Measurements from ENCODE around the gene CLK3. TPM values are rescaled to one million over a fixed set of nuclear protein-coding genes. Genes with fewer than 3 reads are reported as not detected.

CLK3 gene
- total RNA-seq, 1 donor from 2014 or later, result 53.2 TPM

GRCh38 chr15:74664028-74664616 is 48.5 kb downstream of the CLK3 start:
- Mint-ChIP-seq H3K27me3 (ENCODE audit: unreplicated experiment) (no peaks in the 10 kb centered on the region), H3K4me3 (ENCODE audit: unreplicated experiment) (no peak overlapping the region), H3K4me1 (ENCODE audit: unreplicated experiment) (peaks cover 5% of the 10 kb centered on the region), H3K27ac (ENCODE audit: unreplicated experiment) (peak overlapping the region; percentile 47), H3K36me3 (ENCODE audit: unreplicated experiment) (peaks cover 6% of the 10 kb centered on the region), H3K9me3 (ENCODE audit: unreplicated experiment) (no peaks in the 10 kb centered on the region)
- TF ChIP-seq CTCF (IDR thresholded peaks at IDR 0.05), result no peak
- DNase-seq (ENCODE audit: extremely low spot score, unreplicated experiment), result no peak

- H3K9me3 Mint-ChIP-seq (ENCODE audit: unreplicated experiment), result no peaks in the 10 kb centered on the region
- no peak for TF ChIP-seq CTCF (IDR thresholded peaks at IDR 0.05)
- no peaks in the 10 kb centered on the region for H3K27me3 Mint-ChIP-seq (ENCODE audit: unreplicated experiment)
- H3K4me3 Mint-ChIP-seq (ENCODE audit: unreplicated experiment), result no peak overlapping the region
- H3K4me1 Mint-ChIP-seq (ENCODE audit: unreplicated experiment), result peaks cover 5% of the 10 kb centered on the region
- H3K36me3 Mint-ChIP-seq (ENCODE audit: unreplicated experiment), result peaks cover 6% of the 10 kb centered on the region
- no peak overlapping the region for H3K27ac Mint-ChIP-seq (ENCODE audit: unreplicated experiment)
- DNase-seq (ENCODE audit: extremely low spot score, unreplicated experiment), result no peak
Measured at GRCh38 chr15:74664670-74665069, 49.0 kb downstream of the CLK3 start.

GRCh38 chr15:74667975-74668374 is 52.3 kb downstream of the CLK3 start:
- no peak overlapping the region for H3K27ac Mint-ChIP-seq (ENCODE audit: unreplicated experiment)
- H3K4me3 Mint-ChIP-seq (ENCODE audit: unreplicated experiment), result no peak overlapping the region
- H3K4me1 Mint-ChIP-seq (ENCODE audit: unreplicated experiment), result peaks cover 5% of the 10 kb centered on the region
- DNase-seq (ENCODE audit: extremely low spot score, unreplicated experiment), result no peak
- no peaks in the 10 kb centered on the region for H3K9me3 Mint-ChIP-seq (ENCODE audit: unreplicated experiment)
- no peaks in the 10 kb centered on the region for H3K27me3 Mint-ChIP-seq (ENCODE audit: unreplicated experiment)
- TF ChIP-seq CTCF (IDR thresholded peaks at IDR 0.05), result no peak
- peaks cover 18% of the 10 kb centered on the region for H3K36me3 Mint-ChIP-seq (ENCODE audit: unreplicated experiment)

GRCh38 chr15:74669627-74670026 is 54.0 kb downstream of the CLK3 start:
- no peaks in the 10 kb centered on the region for H3K27me3 Mint-ChIP-seq (ENCODE audit: unreplicated experiment)
- H3K36me3 Mint-ChIP-seq (ENCODE audit: unreplicated experiment), result peaks cover 29% of the 10 kb centered on the region
- no peak for DNase-seq (ENCODE audit: extremely low spot score, unreplicated experiment)
- no peak for TF ChIP-seq CTCF (IDR thresholded peaks at IDR 0.05)
- H3K27ac Mint-ChIP-seq (ENCODE audit: unreplicated experiment), result no peak overlapping the region
- H3K9me3 Mint-ChIP-seq (ENCODE audit: unreplicated experiment), result no peaks in the 10 kb centered on the region
- H3K4me1 Mint-ChIP-seq (ENCODE audit: unreplicated experiment), result no peaks in the 10 kb centered on the region
- H3K4me3 Mint-ChIP-seq (ENCODE audit: unreplicated experiment), result no peak overlapping the region

GRCh38 chr15:74674161-74674560 is 58.5 kb downstream of the CLK3 start:
- Mint-ChIP-seq H3K27ac (ENCODE audit: unreplicated experiment) (no peak overlapping the region), H3K4me1 (ENCODE audit: unreplicated experiment) (no peaks in the 10 kb centered on the region), H3K4me3 (ENCODE audit: unreplicated experiment) (no peak overlapping the region), H3K27me3 (ENCODE audit: unreplicated experiment) (no peaks in the 10 kb centered on the region), H3K36me3 (ENCODE audit: unreplicated experiment) (peaks cover 28% of the 10 kb centered on the region), H3K9me3 (ENCODE audit: unreplicated experiment) (no peaks in the 10 kb centered on the region)
- no peak for TF ChIP-seq CTCF (IDR thresholded peaks at IDR 0.05)
- no peak for DNase-seq (ENCODE audit: extremely low spot score, unreplicated experiment)
